A549 (cell line): ENCODE data around the gene CXCL6. TPM values are rescaled to one million over a fixed set of nuclear protein-coding genes. Genes with fewer than 3 reads are reported as not detected.
A peak's percentile ranks its signal among the peaks of the same experiment; 100 is the strongest.

ENCODE experiments used
- ATAC-seq, 2 experiments: fragments of 200-7000 bp in 1 of 2; fragments of >200 bp in 1 of 2; cut with Nextera tagmentation in 1 of 2; cut with Tn5 transposase in 1 of 2; 3 replicates each; pipeline versions ENCODE4 v1.8.0 to v1.9.1; 2018 to 2020; ENCODE audit warnings: mild to moderate bottlenecking in 1 of 2, moderate library complexity in 1 of 2
- CTCF ChIA-PET: fragments of 300-600 bp; sonication (Branson Sonifier 250); formaldehyde crosslinking; extraction: SDS; loops from one replicate; lab custom pipeline; 2021; ENCODE audit warnings: antibody characterized with exemption, inconsistent platforms; lab: Yijun Ruan, JAX
- POLR2A ChIA-PET: fragments of 350-600 bp; formaldehyde crosslinking; extraction: SDS; loops from one replicate; lab custom pipeline; 2021; ENCODE audit warnings: antibody characterized with exemption, inconsistent platforms; lab: Yijun Ruan, JAX
- DNase-seq, 2 experiments: peaks; one replicate each; pipeline versions ENCODE4 v3.0.0 to v3.0.0-alpha.2; 2011 to 2016; ENCODE audit warnings: low read depth in 1 of 2, low spot score in 1 of 2
- FAIRE-seq: peaks from 2 replicates; lab custom pipeline; 2011; peaks lifted over from hg19 to GRCh38; lab: Jason Lieb, UNC
- H3K27ac ChIP-seq, 2 experiments: fragments of >200 bp; sonication (Bioruptor Twin); formaldehyde crosslinking; 3 replicates each; pipeline ENCODE4 v1.5.1; 2016 to 2017
- H3K4me1 ChIP-seq: fragments of >200 bp; sonication (Bioruptor Twin); formaldehyde crosslinking; 3 replicates; pipeline ENCODE4 v1.6.1; 2016
- H3K4me2 ChIP-seq: fragments of >200 bp; sonication (Bioruptor Twin); formaldehyde crosslinking; 3 replicates; pipeline ENCODE4 v1.6.1; 2016
- H3K4me3 ChIP-seq: fragments of >200 bp; sonication (Bioruptor Twin); formaldehyde crosslinking; 3 replicates; pipeline ENCODE4 v1.5.1; 2016
- H3K9me3 ChIP-seq: fragments of >200 bp; sonication (Bioruptor Twin); formaldehyde crosslinking; 3 replicates; pipeline ENCODE4 v1.6.1; 2016
- CBX2 ChIP-seq: fragments of 200-600 bp; sonication (generic); IDR thresholded peaks from 2 replicates; pipeline ENCODE4 v1.6.1; 2016; ENCODE audit warnings: low read depth, mild to moderate bottlenecking, borderline replicate concordance
- GATA3 ChIP-seq: IDR thresholded peaks from 2 replicates; pipeline ENCODE4 v1.6.1; 2012; ENCODE audit warnings: borderline replicate concordance
- HEYL ChIP-seq: fragments of 250-450 bp; sonication (Bioruptor Pico); IDR thresholded peaks from 2 replicates; pipeline ENCODE4 v1.8.0; 2021; ENCODE audit warnings: mild to moderate bottlenecking, moderate library complexity
- HOXA7 ChIP-seq: fragments of 250-450 bp; sonication (Bioruptor Pico); IDR thresholded peaks from 2 replicates; pipeline ENCODE4 v1.5.0; 2020; ENCODE audit warnings: mild to moderate bottlenecking, moderate library complexity
- MAFK ChIP-seq: fragments of 450-650 bp; IDR thresholded peaks from 2 replicates; pipeline ENCODE4 v1.6.1; 2014; ENCODE audit not compliant: partially characterized antibody
- MYC ChIP-seq: IDR thresholded peaks from 2 replicates; pipeline ENCODE4 v1.6.1; 2012; ENCODE audit warnings: mild to moderate bottlenecking, inconsistent platforms, low read length, improper control_type of control experiment, borderline replicate concordance
- RAD21 ChIP-seq, 2 experiments: fragments of >200 bp in 1 of 2; sonication (Bioruptor Twin) in 1 of 2; formaldehyde crosslinking in 1 of 2; IDR thresholded peaks in 1 of 2; conservative IDR thresholded peaks in 1 of 2; 2 replicates in 1 of 2; 3 replicates in 1 of 2; pipeline ENCODE4 v1.6.1; 2012 to 2018; ENCODE audit warnings: inconsistent platforms in 1 of 2
- SMC3 ChIP-seq: fragments of >200 bp; sonication (Bioruptor Twin); formaldehyde crosslinking; IDR thresholded peaks from 3 replicates; pipeline ENCODE4 v1.6.1; 2018; ENCODE audit warnings: inconsistent platforms
- TFCP2L1 ChIP-seq: fragments of 250-450 bp; sonication (Bioruptor Pico); IDR thresholded peaks from 2 replicates; pipeline ENCODE4 v1.5.0; 2021; ENCODE audit warnings: mild to moderate bottlenecking
- ZFP36 ChIP-seq: fragments of 450-650 bp; IDR thresholded peaks from 2 replicates; pipeline ENCODE4 v1.6.1; 2014; ENCODE audit warnings: borderline replicate concordance; ENCODE audit not compliant: partially characterized antibody
- WGBS: methylation state at CpG from one replicate; pipeline ENCODE4 v1.1.6; 2017; ENCODE audit errors: missing lambda C conversion rate; 5-methylcytosine and 5-hydroxymethylcytosine counted together
- polyA plus RNA-seq, 4 experiments: library from polyadenylated mRNA; depleted of rRNA in 3 of 4; stranded (reverse); fragments of >200 nt; fragmentation: RNase III in 1 of 4; extraction: RNeasy Plus Mini Kit Qiagen cat#74134 plus additional on column Dnase treatment in 1 of 4; gene quantifications; 2 replicates in 3 of 4; 3 replicates in 1 of 4; pipeline ENCODE4 v1.2.3, GENCODE V29; 2011 to 2017
- TF ChIP-seq, protein P1 (sequence below): fragments of 200-600 bp; sonication (generic); IDR thresholded peaks from 2 replicates; pipeline ENCODE4 v1.6.1; 2016; ENCODE audit warnings: antibody characterized with exemption, mild to moderate bottlenecking, moderate library complexity
- TF ChIP-seq, protein P2 (sequence below): IDR thresholded peaks from 2 replicates; pipeline ENCODE4 v1.6.1; 2012
- TF ChIP-seq, protein P3 (sequence below): fragments of 450-650 bp; IDR thresholded peaks from 2 replicates; pipeline ENCODE4 v1.6.1; 2014; ENCODE audit warnings: antibody characterized with exemption
- TF ChIP-seq, protein P4 (sequence below): IDR thresholded peaks from 2 replicates; pipeline ENCODE4 v1.6.1; 2012; ENCODE audit warnings: low read depth, borderline replicate concordance

Gene CXCL6
- polyA plus RNA-seq, 2 of the 4 experiments (the other 2 are of a cell fraction): 0.06 TPM; not detected in 1

DNA sequence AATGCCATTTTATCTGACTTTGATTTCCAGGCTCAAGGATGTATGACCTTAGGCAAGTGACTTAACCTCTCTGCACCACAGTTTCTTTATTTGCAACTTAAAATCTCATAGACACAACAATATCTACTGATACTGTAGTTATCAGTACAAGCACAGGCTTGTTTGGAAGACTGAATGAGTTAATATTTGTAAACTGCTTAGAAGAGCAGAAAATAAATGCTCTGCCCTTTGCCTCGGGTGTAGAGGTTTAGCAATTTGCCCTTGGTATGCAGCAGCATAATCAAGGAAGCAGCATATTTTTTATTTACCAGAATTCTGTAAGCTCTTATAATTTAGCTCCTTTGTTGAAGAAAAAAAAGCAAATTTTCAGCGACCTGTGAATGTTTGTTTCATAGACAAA is 29.8 kb downstream of the CXCL6 start:
- Histone ChIP-seq H3K4me3 (no peak overlapping the region), H3K27ac (peak overlapping the region in 1 of 2 experiments; percentile 18; a peak in 1 of 6 replicates), H3K9me3 (no peaks in the 10 kb centered on the region), H3K4me2 (peak overlapping the region; percentile 42), H3K4me1 (peaks cover 33% of the 10 kb centered on the region; the same call in 2 of the 3 replicates)
- 15% methylated on average over 2 of the region's 2 CpGs for WGBS
- FAIRE-seq: no peak
- ChIA-PET CTCF (interaction anchor here (1.5 to 2.6 kb wide), 2 partner anchors 53 to 232 kb away, joined by 3 to 8 read pairs; no protein-coding TSS in a partner anchor), POLR2A (no interaction called here)
- DNase-seq: no peak
- TF ChIP-seq, protein P1, sequence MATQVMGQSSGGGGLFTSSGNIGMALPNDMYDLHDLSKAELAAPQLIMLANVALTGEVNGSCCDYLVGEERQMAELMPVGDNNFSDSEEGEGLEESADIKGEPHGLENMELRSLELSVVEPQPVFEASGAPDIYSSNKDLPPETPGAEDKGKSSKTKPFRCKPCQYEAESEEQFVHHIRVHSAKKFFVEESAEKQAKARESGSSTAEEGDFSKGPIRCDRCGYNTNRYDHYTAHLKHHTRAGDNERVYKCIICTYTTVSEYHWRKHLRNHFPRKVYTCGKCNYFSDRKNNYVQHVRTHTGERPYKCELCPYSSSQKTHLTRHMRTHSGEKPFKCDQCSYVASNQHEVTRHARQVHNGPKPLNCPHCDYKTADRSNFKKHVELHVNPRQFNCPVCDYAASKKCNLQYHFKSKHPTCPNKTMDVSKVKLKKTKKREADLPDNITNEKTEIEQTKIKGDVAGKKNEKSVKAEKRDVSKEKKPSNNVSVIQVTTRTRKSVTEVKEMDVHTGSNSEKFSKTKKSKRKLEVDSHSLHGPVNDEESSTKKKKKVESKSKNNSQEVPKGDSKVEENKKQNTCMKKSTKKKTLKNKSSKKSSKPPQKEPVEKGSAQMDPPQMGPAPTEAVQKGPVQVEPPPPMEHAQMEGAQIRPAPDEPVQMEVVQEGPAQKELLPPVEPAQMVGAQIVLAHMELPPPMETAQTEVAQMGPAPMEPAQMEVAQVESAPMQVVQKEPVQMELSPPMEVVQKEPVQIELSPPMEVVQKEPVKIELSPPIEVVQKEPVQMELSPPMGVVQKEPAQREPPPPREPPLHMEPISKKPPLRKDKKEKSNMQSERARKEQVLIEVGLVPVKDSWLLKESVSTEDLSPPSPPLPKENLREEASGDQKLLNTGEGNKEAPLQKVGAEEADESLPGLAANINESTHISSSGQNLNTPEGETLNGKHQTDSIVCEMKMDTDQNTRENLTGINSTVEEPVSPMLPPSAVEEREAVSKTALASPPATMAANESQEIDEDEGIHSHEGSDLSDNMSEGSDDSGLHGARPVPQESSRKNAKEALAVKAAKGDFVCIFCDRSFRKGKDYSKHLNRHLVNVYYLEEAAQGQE: no peak
- TF ChIP-seq MYC (no peak), HOXA7 (no peak), HEYL (CRISPR knock-in tag) (no peak), GATA3 (no peak), TFCP2L1 (no peak)
- TF ChIP-seq, protein P2, sequence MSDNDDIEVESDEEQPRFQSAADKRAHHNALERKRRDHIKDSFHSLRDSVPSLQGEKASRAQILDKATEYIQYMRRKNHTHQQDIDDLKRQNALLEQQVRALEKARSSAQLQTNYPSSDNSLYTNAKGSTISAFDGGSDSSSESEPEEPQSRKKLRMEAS: no peak
- TF ChIP-seq, protein P3, sequence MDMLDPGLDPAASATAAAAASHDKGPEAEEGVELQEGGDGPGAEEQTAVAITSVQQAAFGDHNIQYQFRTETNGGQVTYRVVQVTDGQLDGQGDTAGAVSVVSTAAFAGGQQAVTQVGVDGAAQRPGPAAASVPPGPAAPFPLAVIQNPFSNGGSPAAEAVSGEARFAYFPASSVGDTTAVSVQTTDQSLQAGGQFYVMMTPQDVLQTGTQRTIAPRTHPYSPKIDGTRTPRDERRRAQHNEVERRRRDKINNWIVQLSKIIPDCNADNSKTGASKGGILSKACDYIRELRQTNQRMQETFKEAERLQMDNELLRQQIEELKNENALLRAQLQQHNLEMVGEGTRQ: no peak
- ATAC-seq: no peak

DNA sequence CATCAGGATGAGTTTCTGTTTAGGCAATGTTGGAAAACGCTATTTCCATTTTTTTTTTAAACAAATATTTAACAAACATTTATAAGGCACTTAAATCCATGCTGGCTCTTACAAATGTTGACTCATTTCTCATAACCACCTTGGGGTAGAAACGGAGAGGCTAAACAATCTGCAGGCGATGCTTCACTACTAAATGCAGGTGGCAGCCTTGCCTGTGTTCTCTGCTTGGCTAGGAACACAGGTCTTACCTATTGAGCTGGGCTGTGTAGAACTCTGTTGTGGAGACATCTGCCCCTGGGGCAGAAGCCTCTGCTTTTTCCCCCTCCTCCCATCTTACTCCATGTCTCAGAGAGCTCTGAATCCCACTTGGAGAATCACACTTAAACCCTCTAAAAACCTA is 31.3 kb downstream of the CXCL6 start:
- POLR2A ChIA-PET: interaction anchor here (1.0 to 1.9 kb wide), 3 partner anchors 11 to 171 kb away, joined by 3 to 8 read pairs (median 3); partner anchors contain the start of gene CXCL3
- FAIRE-seq (no peak), ATAC-seq (peak; percentile 35 to 43; a peak in 4 of 6 replicates), DNase-seq (peak; percentile 32 to 68)
- 9% methylated on average over 3 of the region's 3 CpGs for WGBS
- peak overlapping the region; percentile 96 to 97 for H3K27ac ChIP-seq
- TF ChIP-seq RAD21 (conservative IDR thresholded peaks at IDR 0.05 in 1 of 2, IDR thresholded peaks at IDR 0.05 in 1 of 2) (peak in 1 of 2 experiments; percentile 48; a peak in 3 of 5 replicates), ZFP36 (no peak), SMC3 (peak; percentile 41)
- TF ChIP-seq, all 56 proteins: peak for 2
- Histone ChIP-seq H3K4me3 (peak overlapping the region; percentile 91; the same call in 2 of the 3 replicates), H3K4me1 (peaks cover 35% of the 10 kb centered on the region; the same call in 2 of the 3 replicates), H3K4me2 (peak overlapping the region; percentile 92), H3K9me3 (no peaks in the 10 kb centered on the region)
- CTCF ChIA-PET: interaction anchor here (0.7 to 2.6 kb wide), 7 partner anchors 13 to 138 kb away, joined by 3 to 8 read pairs (median 4); no protein-coding TSS in a partner anchor

DNA sequence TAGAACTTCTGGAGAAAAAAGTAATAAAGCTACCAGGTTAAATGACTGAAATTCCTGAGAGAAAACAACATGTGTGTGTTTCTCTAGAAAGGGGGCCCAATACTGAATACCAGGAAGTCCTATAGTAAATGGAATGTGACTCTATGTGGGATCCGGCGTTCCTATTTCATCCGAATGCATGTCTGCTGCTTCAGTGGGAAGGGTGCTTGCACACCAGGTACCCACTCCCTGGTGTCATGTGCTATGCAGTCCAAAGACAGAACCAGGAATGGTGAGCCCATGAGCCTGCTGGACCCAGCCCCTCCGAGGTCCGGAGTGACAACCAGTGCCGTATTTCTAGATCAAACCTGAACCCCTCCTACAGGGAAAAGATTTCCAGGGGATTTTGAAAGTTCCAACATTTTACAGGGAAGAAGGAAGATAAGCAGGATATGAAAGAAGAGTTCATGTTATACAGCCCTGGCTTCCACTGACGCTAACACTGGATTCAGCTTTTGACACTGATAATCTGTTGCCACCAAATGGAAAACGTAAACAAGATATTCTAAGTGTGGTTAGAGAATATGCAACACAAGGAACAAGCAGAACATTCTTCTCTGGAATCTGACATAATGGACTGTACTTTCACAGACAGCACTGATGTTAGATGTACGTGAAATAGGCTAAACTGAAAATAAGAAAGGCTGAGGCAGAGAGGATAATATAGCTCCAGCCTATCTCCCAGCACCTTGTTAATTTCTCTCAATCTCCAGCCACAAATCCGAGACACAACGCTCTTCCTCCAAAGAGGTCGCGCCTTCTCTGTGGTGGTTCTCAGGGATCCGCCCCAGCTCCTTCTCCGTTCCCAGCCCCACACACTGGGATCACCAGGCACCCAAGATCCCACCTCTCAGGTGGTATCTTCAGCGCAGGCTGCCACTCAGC is 32.0 kb downstream of the CXCL6 start:
- POLR2A ChIA-PET: interaction anchor here (1.0 to 1.9 kb wide), 8 partner anchors 12 to 241 kb away, joined by 3 to 8 read pairs (median 3); partner anchors contain the start of genes CXCL2, CXCL3, CXCL5 and CXCL8
- DNase-seq (peak; percentile 13 to 27), FAIRE-seq (no peak), ATAC-seq (peak; percentile 67 to 85)
- peak overlapping the region; percentile 96 to 97 for H3K27ac ChIP-seq
- H3K9me3 ChIP-seq: no peaks in the 10 kb centered on the region
- H3K4me1 ChIP-seq: peaks cover 35% of the 10 kb centered on the region; the same call in 2 of the 3 replicates
- H3K4me3 ChIP-seq: peak overlapping the region; percentile 91
- 1% methylated on average over 16 of the region's 16 CpGs for WGBS
- CTCF ChIA-PET: interaction anchor here (0.6 to 2.6 kb wide), 10 partner anchors 11 to 321 kb away, joined by 3 to 8 read pairs (median 4); no protein-coding TSS in a partner anchor
- TF ChIP-seq CBX2 (no peak), MAFK (no peak), RAD21 (conservative IDR thresholded peaks at IDR 0.05 in 1 of 2, IDR thresholded peaks at IDR 0.05 in 1 of 2) (0 out of 5 replicates have a peak, but pooled peaks of 1 of the 2 experiments have one; percentile 2)
- TF ChIP-seq, protein P4, sequence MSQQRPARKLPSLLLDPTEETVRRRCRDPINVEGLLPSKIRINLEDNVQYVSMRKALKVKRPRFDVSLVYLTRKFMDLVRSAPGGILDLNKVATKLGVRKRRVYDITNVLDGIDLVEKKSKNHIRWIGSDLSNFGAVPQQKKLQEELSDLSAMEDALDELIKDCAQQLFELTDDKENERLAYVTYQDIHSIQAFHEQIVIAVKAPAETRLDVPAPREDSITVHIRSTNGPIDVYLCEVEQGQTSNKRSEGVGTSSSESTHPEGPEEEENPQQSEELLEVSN: no peak
- TF ChIP-seq, all 56 proteins: peak for 1
- H3K4me2 ChIP-seq: peak overlapping the region; percentile 92
